GM12875 (cell line): ENCODE data around the gene ZBED1.
"Not testable (repeated sequence)": the region's sequence is repeated elsewhere in the genome, so short reads cannot be mapped to it uniquely, and the experiment has no call there.

ENCODE experiments used
- H3K4me3 ChIP-seq: one replicate; pipeline ENCODE4 v1.5.1; 2011; ENCODE audit warnings: low read depth, low read length, control low read depth
- CTCF ChIP-seq: IDR thresholded peaks from 2 replicates; pipeline ENCODE4 v1.5.1; 2011; ENCODE audit warnings: low read depth, mild to moderate bottlenecking, control low read depth, inconsistent platforms, low read length, moderate library complexity, borderline replicate concordance; ENCODE audit not compliant: insufficient read depth

Gene ZBED1

GRCh38 chrX:2533424-2533823 lies 32.6 kb upstream of the ZBED1 start:
- TF ChIP-seq CTCF = no peak

DNA sequence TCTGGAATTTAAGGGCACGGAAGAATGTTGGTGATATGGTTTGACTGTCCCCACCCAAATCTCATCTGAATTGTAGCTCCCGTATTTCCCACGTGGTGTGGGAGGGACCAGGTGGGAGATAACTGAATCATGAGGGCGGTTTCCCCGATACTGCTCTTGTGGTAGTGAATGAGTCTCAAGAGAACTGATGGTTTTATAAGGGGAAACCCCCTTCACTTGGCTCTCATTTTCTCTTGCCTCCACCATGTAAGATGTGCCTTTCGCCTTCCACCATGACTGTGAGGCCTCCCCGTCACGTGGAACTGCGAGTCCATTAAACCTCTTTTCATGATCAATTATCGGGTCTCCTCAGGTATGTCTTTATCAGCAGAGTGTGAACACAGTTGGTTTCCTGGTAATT lies 25.6 kb upstream of the ZBED1 start:
- H3K4me3 ChIP-seq = no peak overlapping the region
- TF ChIP-seq CTCF = no peak

More at GRCh38 chrX:2533424-2533823, 32.6 kb upstream of the ZBED1 start:
- H3K4me3 ChIP-seq = no peak overlapping the region

DNA sequence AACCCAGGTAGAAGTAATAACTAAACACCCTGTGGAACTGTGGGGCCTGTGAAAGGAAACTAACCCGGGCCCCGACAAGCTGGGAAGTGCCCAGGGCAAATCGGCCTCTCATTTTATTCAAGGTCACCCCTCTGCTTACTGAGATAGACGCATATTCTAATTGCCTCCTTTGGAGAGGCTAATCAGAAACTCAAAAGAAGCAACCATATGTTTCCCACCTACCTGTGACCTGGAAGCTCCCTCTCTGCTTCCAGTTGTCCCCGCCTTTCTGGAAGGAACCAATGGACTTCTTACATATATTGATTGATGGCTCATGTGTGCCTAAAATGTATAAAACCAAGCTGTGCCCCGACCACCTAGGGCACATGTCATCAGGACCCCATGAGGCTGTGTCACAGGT lies 23.1 kb upstream of the ZBED1 start:
- TF ChIP-seq CTCF = no peak
- H3K4me3 ChIP-seq = no peak overlapping the region

- TF ChIP-seq CTCF = no peak
- H3K4me3 ChIP-seq = no peak overlapping the region
These were observed 21.2 kb upstream of the ZBED1 start for GRCh38 chrX:2521927-2522386.

- no peak overlapping the region for H3K4me3 ChIP-seq
- TF ChIP-seq CTCF = no peak
These were observed 20.5 kb upstream of the ZBED1 start for GRCh38 chrX:2521092-2521926.

DNA sequence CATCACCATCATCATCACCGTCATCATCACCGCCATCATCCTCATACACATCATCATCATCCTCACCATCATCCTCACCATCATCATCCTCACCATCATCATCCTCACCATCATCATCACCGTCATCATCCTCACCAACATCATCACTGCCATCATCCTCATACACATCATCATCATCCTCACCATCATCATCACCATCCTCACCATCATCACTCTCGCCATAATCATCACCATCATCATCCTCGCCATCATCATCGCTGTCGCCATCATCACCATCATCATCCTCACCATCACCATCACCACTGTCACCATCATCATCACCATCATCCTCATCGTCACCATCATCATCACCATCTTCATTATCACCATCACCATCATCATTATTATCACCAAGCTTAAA lies 19.8 kb upstream of the ZBED1 start:
- H3K4me3 ChIP-seq = no peak overlapping the region
- no peak for TF ChIP-seq CTCF

- not testable (repeated sequence) for H3K4me3 ChIP-seq
These were observed 18.9 kb upstream of the ZBED1 start for GRCh38 chrX:2519638-2520037.
